DOHH2 (cell line): ENCODE measurements around the gene CALHM5.

ENCODE experiments used
- CTCF ChIP-seq: fragments of 200-600 bp; sonication (generic); IDR thresholded peaks from one replicate; pipeline ENCODE4 v1.5.1; 2014; ENCODE audit warnings: antibody characterized with exemption, mild to moderate bottlenecking, low read depth, low read length; ENCODE audit not compliant: poor library complexity, severe bottlenecking
- EZH2phosphoT487 ChIP-seq: fragments of 200-600 bp; sonication (generic); IDR thresholded peaks from 2 replicates; pipeline ENCODE4 v1.6.1; 2017; ENCODE audit warnings: borderline replicate concordance, mild to moderate bottlenecking, antibody characterized with exemption, low read length, moderate library complexity, mixed read lengths

- TF ChIP-seq CTCF (no peak), EZH2phosphoT487 (no peak)
These were observed 19.7 kb upstream of the CALHM5 start for GRCh38 chr6:116491610-116492330.
